Hematopoietic multipotent progenitor cell (in vitro differentiated cells): Measurements from ENCODE around the gene ATXN1. TPM values are rescaled to one million over a fixed set of nuclear protein-coding genes. Genes with fewer than 3 reads are reported as not detected.
A peak's percentile ranks its signal among the peaks of the same experiment; 100 is the strongest.

Experiments
- DNase-seq, 3 donors: peaks; one replicate each; pipeline ENCODE4 v3.0.0-alpha.2; 2011 to 2015; ENCODE audit warnings: low read depth in 2 of 3, low spot score in 2 of 3
- total RNA-seq: library from RNA; depleted of rRNA; stranded (reverse); fragments of >200 nt; gene quantifications from one replicate; pipeline ENCODE4 v1.2.3, GENCODE V29; 2012

The ATXN1 gene
- total RNA-seq, 1 donor = 52.0 TPM

DNA sequence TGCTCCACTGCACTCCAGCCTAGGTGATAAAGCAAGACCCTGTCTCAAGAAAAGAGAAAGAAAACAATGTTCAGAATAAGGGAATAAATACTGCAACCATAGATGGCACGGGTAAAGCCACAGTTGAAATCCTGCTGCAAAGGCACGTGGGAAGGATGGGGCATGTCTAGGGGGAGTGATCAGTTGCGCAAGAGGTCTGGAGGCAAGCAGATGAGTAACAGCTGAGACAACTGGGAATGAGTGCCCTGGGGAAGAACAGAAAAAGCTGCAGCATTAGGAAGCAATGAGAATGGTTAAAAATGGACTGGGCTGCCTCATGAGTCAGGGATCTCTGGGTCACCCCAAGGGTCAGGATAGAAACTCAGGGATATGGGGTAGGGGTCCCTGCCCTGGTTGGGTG lies 426.6 kb downstream of the ATXN1 start:
- DNase-seq = no peak

DNA sequence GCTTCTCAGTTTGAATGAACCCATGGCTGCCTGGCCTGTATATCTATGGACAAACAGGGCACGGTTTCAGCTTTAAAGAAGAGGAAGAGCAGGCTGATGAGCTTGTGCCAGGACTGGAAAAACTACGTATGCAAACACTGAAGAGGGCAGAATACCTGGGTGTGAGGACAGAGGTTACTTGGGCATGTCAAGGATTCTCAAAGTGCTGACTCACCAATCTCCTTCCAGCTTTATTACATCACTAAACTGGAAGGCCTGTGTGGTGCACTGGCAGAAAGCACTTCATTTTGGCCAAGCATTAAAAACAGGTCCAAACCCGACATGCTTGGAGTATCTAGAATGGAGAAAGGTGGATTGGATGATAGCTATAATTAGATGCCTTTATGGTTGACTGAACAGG lies 427.7 kb downstream of the ATXN1 start:
- no peak for DNase-seq

DNA sequence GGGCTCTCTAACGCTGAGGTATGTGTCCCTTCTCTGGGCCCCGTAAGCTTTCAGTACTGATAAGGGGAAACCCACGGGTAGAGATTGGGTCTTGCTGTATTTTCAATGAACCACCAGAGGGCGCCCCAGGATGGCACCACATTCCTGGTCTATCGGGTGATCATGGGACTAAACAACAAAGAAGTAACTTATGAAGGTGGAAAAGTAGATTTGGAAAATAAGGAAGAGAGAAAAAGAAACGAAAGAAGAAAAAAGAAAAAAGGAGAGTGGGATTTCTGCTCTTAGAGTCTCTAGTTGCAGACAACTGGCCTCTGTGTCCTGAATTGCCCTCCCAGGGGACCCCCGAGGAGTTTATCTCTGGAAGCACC lies 429.1 kb downstream of the ATXN1 start:
- DNase-seq = peak; percentile 72 to 88 (median 77)

DNA sequence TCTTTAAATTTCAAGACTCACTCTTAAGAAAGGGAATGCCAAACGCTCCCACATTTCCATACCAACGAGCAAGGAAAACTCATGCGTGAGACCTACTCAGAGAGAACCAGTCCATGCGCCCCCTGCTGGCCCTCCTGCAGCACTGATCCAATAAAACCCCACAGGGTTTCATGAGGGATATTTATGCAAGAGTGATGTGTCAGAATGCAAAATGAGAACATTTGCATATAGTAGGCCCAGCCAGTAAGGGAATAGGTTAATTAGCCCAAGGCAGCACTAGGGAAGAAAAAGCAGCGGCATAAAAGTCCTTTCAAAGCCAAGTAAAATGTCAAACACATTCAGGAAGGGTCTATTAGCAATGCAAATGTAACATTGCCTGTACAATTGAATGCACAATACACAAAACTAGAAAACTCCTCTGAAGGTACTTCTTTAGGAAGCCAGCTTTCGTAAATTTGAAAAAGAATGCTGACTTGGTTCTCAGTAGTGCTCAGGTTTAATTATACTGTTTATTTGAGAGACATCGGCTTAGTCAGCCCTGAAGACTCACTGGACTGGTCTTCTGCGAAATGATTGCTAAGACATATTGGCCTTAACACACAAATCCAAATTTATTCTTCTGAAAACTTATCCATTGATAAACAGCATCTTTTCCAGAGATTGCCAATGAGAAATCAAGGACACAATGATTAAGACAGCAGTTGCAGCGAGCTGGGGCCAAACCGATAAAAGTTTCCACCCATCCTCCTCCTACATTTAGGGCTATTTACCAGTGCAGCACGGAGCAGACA lies 429.7 kb downstream of the ATXN1 start:
- DNase-seq = peak; percentile 39 to 67 (median 55)

DNA sequence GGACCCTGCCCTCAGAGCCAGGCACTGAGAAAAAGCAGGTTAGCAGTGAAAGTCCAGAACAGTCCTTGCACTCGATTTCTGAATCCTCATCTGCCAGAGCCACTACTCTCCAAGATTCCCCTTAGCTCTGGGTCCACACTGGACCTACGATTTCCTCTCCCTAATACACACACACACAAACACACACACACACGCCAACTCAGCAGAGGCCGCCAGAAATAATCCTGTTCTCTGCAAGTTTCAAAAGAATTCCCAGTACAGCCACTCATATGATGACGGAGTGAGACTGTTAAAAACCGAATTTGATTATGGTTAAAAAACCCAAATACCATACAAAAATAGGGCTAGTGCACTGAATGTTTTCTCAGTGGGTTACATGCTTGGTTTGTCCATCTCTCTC lies 432.0 kb downstream of the ATXN1 start:
- no peak for DNase-seq

DNA sequence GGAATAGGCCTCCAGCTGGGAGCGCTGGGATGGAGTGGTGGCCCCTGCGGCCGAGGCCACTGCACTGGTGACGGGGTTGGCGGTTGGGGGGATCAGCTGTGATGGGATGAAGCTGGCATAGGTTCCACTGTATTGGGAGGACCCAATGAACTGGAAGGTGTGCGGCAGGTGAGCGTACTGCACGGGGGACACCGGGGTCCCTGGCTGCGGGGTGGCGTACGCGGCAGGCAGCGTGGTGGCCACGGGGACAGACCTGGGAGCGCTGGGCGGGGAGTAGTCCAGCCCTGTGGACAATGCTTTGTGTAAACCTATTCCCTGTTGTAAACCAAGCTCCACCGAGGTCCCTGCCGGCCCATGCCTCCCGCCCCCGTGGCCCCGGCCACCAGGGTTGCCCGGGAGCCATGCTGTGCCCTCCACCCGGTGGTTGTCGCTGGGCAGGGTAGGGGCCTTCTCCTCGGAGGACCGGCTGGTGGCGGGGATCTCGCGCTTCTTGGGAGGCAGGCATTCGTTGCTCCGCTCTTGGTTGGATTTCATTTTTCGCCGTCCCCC lies 433.4 kb downstream of the ATXN1 start:
- no peak for DNase-seq

DNA sequence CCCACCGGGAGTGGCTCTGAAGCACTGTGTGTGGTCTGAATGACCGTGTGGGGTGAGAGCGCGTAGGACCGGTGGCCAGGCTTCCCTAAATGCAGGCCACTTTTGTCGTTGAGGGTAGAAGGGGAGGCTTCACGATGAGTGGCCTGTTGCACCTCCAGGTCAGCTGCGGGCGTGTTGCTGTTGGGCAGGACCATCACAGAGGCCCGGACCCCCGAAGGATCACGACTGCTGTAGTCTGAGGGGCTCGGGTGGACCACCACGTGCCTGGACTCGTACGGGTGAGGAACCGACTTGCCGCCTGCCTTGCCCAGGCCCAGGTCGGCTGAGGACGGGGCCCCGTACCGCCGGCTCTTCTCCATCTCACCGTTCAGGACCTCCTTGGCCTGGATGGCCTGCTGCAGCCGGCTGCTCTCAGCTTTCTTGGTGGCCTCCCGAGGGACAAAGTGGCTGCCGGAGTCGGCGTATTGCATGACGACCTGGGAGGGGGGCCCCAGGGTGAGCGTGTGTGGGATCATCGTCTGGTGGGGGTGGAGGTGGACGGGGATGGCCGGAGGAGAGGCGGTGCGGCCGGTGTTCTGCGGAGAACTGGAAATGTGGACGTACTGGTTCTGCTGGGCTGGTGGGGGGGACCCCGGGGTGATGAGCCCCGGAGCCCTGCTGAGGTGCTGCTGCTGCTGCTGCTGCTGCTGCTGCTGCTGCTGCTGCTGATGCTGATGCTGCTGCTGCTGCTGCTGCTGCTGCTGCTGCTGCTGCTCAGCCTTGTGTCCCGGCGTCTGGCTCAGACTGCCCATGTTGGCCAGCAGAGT lies 434.1 kb downstream of the ATXN1 start:
- DNase-seq = no peak

DNA sequence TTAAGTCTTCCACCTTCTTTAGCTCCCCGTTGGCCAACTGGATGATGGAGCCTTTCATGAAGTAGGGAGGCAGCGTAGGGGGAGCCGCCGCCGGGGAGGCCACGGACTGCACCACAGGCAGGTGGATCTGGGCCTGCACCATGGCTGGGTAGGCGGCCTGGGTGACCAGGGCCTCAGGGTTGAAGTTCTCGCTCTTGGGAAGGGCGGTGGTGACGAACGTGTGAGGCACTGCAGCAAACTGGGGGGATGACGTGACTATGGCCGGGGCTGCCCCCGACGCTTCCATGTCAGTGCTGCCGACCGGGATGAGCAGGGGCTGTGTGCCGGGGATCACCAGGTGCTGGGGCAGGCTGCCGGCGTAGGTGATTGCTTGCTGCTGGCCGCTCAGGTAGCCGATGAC lies 434.7 kb downstream of the ATXN1 start:
- DNase-seq = no peak

DNA sequence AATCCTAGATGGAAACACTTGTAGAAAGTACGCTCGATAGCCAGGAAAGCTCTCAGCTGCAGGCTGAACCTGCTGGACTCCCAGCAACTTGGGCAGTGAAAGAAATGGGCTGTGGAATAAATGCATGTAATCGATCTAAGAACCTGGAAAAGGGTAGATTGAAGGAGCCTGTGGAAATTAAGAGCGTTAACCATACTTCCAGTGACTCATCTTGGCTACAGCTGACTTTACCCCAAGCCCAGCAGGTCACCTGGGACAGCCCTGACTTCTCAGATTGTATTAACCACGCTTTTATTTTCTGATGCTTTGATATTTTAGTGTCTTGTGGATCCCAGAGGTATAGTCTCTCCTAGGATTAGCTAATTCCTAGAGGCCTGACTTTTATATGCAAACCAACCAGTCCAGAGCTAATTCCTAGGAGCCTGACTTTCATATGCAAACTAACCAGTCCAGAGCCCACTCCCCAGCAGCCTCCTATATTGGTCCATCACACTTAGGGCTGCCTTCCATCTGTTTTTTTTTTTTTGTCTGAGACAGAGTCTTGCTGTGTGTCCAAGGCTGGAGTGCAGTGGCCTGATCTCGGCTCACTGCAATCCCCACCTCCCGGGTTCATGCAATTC lies 436.5 kb downstream of the ATXN1 start:
- no peak for DNase-seq

DNA sequence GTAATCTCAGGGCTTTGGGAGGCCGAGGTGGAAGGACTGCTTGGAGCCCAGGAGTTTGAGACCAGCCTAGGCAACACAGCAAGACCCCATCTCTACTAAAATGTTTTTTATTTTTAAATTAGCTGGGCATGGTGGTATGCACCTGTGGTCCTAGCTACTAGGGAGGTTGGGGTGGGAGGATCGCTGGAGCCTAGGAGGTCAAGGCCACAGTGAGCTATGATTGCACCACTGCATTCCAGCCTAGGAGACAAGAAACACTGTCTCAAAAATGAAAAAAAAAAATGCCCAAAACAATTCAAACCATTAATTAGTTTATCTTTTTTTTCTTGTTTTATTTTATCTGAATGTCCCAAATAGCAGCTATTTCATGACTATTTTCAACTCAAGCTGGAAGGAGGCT lies 437.1 kb downstream of the ATXN1 start:
- no peak for DNase-seq

DNA sequence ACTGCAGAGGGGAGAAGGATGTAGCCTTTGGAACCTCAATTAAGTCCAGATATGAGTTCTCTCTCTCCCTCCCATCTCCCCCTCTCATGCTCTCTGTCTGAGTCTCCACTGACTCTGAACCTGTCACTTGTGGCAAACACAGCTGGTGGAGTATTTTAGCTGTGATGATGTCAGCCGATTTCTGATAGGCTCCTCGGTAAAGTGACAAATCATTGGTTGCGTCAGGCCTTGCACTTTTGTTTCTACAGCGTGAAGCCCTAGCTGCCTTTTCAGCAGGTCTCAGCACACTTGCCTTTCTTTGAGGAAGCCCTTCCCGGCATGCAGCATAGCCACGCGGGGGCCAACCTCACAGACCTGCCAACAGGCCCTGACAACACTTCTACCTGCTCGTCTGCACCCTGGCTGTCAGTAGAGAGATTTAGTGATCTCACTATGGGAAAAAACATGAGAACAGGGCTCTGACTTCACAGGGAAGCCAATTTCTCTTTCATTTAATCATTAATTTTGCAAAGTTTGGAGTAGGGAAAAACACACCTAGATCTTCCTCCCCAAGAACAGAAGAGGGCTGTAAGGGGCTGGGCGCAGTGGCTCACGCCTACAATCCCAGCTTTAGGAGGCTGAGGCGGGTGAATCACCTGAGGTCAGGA lies 438.5 kb downstream of the ATXN1 start:
- DNase-seq = peak; percentile 51 to 82 (median 66)

DNA sequence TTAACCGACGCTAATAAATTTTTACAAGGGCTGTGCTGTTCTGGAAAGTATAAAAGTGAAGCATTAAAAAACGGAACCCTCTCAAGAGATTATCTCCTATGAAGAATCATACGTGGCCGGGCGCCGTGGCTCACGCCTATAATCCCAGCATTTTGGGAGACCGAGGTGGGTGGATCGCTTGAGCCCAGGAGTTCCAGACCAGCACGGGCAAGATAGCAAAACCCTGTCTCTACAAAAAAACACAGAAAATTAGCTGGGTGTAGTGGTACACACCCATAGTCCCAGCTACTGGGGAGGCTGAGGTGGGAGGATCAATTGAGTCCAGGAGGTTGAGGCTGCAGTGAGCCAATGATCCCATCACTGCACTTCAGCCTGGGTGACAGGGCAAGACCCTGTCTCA lies 439.4 kb downstream of the ATXN1 start:
- no peak for DNase-seq

DNA sequence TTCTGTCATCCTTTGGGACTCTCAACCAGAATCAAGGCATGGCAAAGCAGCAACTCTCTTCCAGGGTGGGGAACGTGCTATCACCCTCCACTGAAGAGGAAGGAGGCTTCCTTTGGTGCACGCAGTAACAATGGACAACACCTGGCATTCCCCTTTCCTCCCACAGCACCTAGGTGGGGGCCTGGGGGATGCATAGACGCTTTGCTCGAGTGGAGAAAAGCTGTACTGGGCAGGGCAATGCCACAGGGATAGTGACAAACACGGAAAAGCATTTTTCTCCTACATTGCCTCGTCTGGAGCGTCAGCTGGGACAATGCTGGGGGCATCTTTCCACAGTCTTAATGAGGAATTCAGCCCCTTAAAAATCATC lies 439.9 kb downstream of the ATXN1 start:
- no peak for DNase-seq

DNA sequence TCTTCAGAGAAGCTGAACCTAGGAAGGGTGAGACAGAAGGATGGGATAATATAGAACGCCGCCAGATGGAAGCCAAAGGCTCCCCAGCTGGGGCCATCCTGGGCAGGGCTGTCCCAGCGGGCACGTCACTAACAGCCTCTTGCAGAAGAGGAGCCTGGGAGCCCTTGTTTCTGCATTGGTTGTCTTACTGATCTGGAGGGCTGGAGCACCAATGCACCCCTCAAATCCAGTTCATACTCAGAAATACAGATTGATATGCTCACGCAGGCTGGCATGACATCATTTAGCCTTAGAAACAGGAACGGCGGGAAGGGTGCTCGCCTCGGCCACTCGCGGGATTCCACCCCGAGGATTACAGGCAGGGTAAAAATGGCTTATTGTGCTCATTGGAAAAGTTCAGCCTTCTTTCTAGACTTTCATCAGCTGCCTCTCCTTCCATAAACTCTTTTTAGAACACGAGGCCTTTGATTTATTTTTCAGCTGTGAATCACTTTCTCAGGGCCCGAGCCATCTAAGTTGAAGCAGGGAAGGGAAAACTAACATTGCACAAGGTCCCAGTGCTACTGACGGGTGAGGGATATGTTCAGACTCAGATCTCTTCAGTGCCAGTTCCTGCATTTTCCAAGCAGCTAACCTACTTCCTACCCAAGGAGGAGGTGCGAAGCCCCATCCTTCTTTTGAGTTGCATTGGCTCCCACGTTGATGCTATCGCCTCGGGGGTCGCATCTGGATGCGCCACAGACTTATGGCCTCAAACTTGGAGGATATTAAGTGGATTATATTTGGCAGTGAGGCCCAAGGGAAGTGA lies 440.5 kb downstream of the ATXN1 start:
- no peak for DNase-seq

DNA sequence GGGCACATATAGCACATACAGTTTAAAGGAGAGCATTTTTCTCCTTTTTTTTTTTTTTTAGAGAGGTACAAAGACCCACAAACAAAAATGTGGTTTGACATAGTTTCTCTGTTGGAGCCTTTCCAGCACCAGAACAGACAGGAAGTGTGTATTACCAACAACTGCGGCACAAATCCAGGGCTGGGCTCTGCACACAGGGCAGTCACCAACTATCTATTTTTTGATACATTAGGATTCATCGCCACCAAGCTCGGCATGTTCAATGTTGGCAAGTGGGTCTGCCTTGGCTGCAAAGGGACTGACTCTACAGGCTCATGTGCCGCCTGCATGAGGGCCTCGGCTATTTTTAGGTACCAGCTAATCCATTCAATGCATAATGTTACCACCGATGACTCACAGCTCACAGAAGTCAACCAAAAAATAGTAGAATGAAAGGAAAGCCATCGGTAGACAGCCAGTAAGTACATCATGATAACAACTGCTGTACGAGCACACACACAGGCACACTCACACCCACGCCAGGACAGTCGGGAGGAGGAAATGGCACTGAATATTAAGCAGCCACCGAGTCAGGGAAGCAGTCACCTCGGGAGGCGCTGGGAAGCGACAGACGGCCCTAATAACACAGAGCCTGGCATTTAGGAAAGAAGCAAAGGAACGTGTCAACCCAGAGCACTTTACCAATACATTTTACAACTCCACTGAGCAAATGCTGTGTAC lies 441.3 kb downstream of the ATXN1 start:
- DNase-seq = peak; percentile 43 to 85 (median 85)

DNA sequence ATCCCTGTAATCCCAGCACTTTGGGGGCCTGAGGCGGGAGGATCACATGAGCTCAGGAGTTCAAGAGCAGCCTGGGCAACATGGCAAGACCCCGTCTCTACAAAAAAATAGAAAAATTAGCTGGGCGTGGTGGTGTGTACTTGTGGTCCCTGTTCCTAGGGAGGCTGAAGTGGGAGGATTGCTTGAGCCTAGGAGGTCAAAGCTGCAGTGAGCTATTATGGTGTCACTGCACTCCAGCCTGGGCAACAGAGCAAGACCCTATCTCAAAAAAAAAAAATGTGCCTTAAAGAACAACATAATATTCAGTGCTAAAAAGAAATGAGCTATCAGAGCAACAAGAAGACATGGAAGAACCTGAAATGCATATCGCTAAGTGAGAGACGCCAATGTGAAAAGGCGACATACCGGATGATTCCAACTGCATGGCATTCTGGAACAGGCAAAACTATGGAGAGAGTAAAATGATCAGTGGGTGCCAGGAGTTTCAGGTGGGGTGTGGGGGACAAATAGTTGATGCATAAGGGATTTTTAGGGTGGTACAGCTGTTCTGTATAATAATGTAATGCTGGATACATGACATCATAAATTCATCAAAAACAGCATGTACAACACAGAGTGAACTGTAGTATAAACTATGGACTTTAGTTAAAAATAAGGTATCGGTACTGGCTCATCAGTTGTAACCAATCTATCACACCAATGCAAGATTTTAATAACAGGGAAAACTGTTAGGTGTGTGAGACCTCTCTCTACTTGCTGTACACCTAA lies 442.1 kb downstream of the ATXN1 start:
- no peak for DNase-seq

DNA sequence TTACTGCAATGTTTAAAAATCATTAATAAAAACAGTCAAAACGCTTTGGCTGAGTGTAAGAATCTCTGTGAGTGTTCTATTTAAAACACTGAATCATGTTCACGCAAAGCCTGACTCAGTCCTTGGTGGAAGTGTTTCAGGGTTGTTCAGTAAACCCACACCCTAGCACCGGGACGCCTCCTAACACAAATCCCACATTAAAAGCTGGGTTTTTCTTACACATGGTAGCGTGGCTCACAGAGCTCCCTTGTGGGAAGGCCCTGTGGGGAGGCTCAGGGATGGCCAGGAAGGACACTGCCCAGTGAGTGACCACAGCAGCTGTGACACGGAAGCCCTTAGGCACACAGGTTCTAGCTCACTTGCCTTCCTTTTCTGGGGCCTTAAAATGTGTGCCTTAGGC lies 442.7 kb downstream of the ATXN1 start:
- DNase-seq = no peak

DNA sequence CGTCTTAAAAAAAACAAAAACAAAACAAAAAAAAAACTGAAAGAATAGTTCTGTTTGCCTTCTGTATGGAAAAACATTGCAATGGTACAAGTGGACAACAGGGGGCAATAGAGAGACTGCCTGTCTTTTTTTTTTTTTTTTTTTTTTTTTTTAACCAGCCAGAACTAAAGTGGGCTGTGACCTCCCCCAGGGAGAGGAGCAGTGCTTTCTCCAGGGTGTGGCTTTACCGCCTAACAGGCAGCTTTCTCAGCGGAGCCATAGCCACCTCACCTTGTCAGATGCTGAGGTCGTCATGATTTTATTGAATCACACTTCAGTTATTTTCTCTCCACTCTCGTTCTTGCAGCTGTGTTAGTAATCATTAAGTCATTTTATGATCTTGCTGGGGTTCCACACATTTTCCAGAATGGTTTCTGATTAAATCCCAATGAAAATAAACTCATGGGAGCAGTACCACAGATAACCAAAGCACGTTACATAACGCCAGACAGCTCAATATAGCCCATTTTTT lies 444.5 kb downstream of the ATXN1 start:
- peak in 1 of 3 donors; percentile 66 for DNase-seq

DNA sequence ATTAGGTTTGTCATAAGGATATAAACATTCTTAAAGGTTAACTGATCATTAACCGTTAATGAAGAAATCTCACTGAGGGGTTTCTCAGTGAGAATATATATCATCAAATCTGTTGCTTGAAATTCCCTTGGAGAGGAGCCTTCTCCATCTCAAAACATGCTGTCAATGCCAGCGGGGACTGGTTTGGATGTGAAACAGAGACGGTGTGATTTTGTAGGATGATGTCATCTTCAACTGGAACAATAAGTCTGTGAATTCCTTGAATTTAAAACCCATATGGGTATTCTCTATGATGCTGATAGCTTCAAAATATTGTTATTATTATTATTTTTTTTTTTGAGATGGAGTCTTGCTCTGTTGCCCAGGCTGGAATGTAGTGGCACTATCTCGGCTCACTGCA lies 447.0 kb downstream of the ATXN1 start:
- no peak for DNase-seq
